ENCODE results near the gene MAP3K9. TPM values are rescaled to one million over a fixed set of nuclear protein-coding genes. Genes with fewer than 3 reads are reported as not detected.
A peak's percentile ranks its signal among the peaks of the same experiment; 100 is the strongest.

The MAP3K9 gene
- total RNA-seq, 2 donors from 2014 or later: 10.6 to 13.0 TPM

- no peak overlapping the region for H3K4me3 ChIP-seq
- no peaks in the 10 kb centered on the region for H3K9me3 ChIP-seq
- intact Hi-C loops (cut with DNase I): no loop called here
- H3K4me1 ChIP-seq: no peaks in the 10 kb centered on the region
- TF ChIP-seq CTCF (IDR thresholded peaks at IDR 0.05): no peak
- DNase-seq: no peak
- H3K27me3 ChIP-seq: no peaks in the 10 kb centered on the region
- no peak overlapping the region for H3K9ac ChIP-seq (ENCODE audit: low read depth in 2 of 2, low read length in 2 of 2)
- no peak overlapping the region for H3K27ac ChIP-seq
- no peaks in the 10 kb centered on the region for H3K36me3 ChIP-seq
Measured at GRCh38 chr14:70847406-70848090, 38.2 kb upstream of the MAP3K9 start.

- no peak overlapping the region for H3K27ac ChIP-seq
- no peak for TF ChIP-seq CTCF (IDR thresholded peaks at IDR 0.05)
- intact Hi-C loops (cut with DNase I): no loop called here
Measured at GRCh38 chr14:70845601-70846000, 36.3 kb upstream of the MAP3K9 start.

GRCh38 chr14:70842851-70843462 is 33.6 kb upstream of the MAP3K9 start:
- Histone ChIP-seq H3K4me3 (no peak overlapping the region), H3K27me3 (no peaks in the 10 kb centered on the region), H3K9ac (ENCODE audit: low read depth in 2 of 2, low read length in 2 of 2) (no peak overlapping the region), H3K4me1 (no peaks in the 10 kb centered on the region), H3K9me3 (no peaks in the 10 kb centered on the region), H3K36me3 (no peaks in the 10 kb centered on the region), H3K27ac (no peak overlapping the region)
- intact Hi-C loops (cut with DNase I): no loop called here
- no peak for DNase-seq
- TF ChIP-seq CTCF (IDR thresholded peaks at IDR 0.05): no peak

More at GRCh38 chr14:70845601-70846000, 36.3 kb upstream of the MAP3K9 start:
- no peak for DNase-seq
- H3K9me3 ChIP-seq: no peaks in the 10 kb centered on the region
- H3K27me3 ChIP-seq: no peaks in the 10 kb centered on the region
- H3K4me1 ChIP-seq: no peaks in the 10 kb centered on the region
- no peaks in the 10 kb centered on the region for H3K36me3 ChIP-seq
- H3K9ac ChIP-seq (ENCODE audit: low read depth in 2 of 2, low read length in 2 of 2): no peak overlapping the region
- no peak overlapping the region for H3K4me3 ChIP-seq

- Histone ChIP-seq H3K9ac (ENCODE audit: low read depth in 2 of 2, low read length in 2 of 2) (no peak overlapping the region), H3K9me3 (no peaks in the 10 kb centered on the region), H3K27ac (no peak overlapping the region), H3K27me3 (no peaks in the 10 kb centered on the region), H3K4me3 (no peak overlapping the region), H3K4me1 (no peaks in the 10 kb centered on the region), H3K36me3 (no peaks in the 10 kb centered on the region)
- DNase-seq: peak; percentile 38
- no peak for TF ChIP-seq CTCF (IDR thresholded peaks at IDR 0.05)
- intact Hi-C loops (cut with DNase I): no loop called here
Measured at GRCh38 chr14:70838076-70838475, 28.8 kb upstream of the MAP3K9 start.

GRCh38 chr14:70836946-70837345 is 27.6 kb upstream of the MAP3K9 start:
- intact Hi-C loops (cut with DNase I): no loop called here
- no peak overlapping the region for H3K4me3 ChIP-seq
- no peak overlapping the region for H3K9ac ChIP-seq (ENCODE audit: low read depth in 2 of 2, low read length in 2 of 2)
- no peak overlapping the region for H3K27ac ChIP-seq
- H3K4me1 ChIP-seq: no peaks in the 10 kb centered on the region
- no peaks in the 10 kb centered on the region for H3K27me3 ChIP-seq
- TF ChIP-seq CTCF (IDR thresholded peaks at IDR 0.05): no peak
- H3K36me3 ChIP-seq: no peaks in the 10 kb centered on the region
- no peaks in the 10 kb centered on the region for H3K9me3 ChIP-seq
- no peak for DNase-seq
